ENCODE results near the gene KRTAP1-4. TPM values are rescaled to one million over a fixed set of nuclear protein-coding genes. Genes with fewer than 3 reads are reported as not detected.

KRTAP1-4 gene
- total RNA-seq, 1 experiment from 2014 or later = not detected

- Histone ChIP-seq H3K79me2 (ENCODE audit: low read depth) (no peaks in the 10 kb centered on the region), H3K36me3 (ENCODE audit: low read depth) (no peaks in the 10 kb centered on the region), H3K4me2 (no peak overlapping the region), H3K4me3 (no peak overlapping the region), H3K27ac (no peak overlapping the region), H3K27me3 (ENCODE audit: insufficient read depth, low read depth) (no peaks in the 10 kb centered on the region), H3K4me1 (replicated peaks; ENCODE audit: insufficient read depth) (peaks cover 30% of the 10 kb centered on the region), H2AFZ (no peak overlapping the region), H3K9me3 (ENCODE audit: insufficient read depth, low read depth) (peaks cover 13% of the 10 kb centered on the region; the same call in 1 of the 2 replicates), H3F3A (ENCODE audit: insufficient read depth, low read depth) (peaks cover 28% of the 10 kb centered on the region), H3K9me2 (ENCODE audit: insufficient read depth) (no peaks in the 10 kb centered on the region), H4K20me1 (ENCODE audit: insufficient read depth) (no peaks in the 10 kb centered on the region)
- TF ChIP-seq EZH2 (IDR thresholded peaks at IDR 0.05; ENCODE audit: low read depth) = no peak
- TF ChIP-seq CTCF (conservative IDR thresholded peaks at IDR 0.05) = no peak
- ChIA-PET CTCF (no interaction called here), POLR2A (ENCODE audit: unreplicated experiment) (no interaction called here)
- intact Hi-C loops (cut with micrococcal nuclease; ENCODE audit: unreplicated experiment) = no loop called here
- no peak for DNase-seq
- BruUV-seq (replicated peaks) = no TSS peak
Measured at GRCh38 chr17:41024697-41025096, 5.3 kb downstream of the KRTAP1-4 start.

GRCh38 chr17:41020336-41020735 lies 9.7 kb downstream of the KRTAP1-4 start:
- H3K27ac ChIP-seq = peak overlapping the region; percentile 46; the same call in 1 of the 2 replicates
- intact Hi-C loops (cut with micrococcal nuclease; ENCODE audit: unreplicated experiment) = loop anchor here (2.0 kb wide), 1 partner anchor 62 kb away; no protein-coding TSS in a partner anchor
- H3K36me3 ChIP-seq (ENCODE audit: low read depth) = no peaks in the 10 kb centered on the region
- H3K79me2 ChIP-seq (ENCODE audit: low read depth) = no peaks in the 10 kb centered on the region
- TF ChIP-seq EZH2 (IDR thresholded peaks at IDR 0.05; ENCODE audit: low read depth) (no peak), CTCF (conservative IDR thresholded peaks at IDR 0.05) (no peak)
- H3K9me3 ChIP-seq (ENCODE audit: insufficient read depth, low read depth) = peaks cover 13% of the 10 kb centered on the region; the same call in 1 of the 2 replicates
- BruUV-seq (replicated peaks) = no TSS peak
- H4K20me1 ChIP-seq (ENCODE audit: insufficient read depth) = no peaks in the 10 kb centered on the region
- H3K9me2 ChIP-seq (ENCODE audit: insufficient read depth) = no peaks in the 10 kb centered on the region
- H3F3A ChIP-seq (ENCODE audit: insufficient read depth, low read depth) = peaks cover 19% of the 10 kb centered on the region
- H3K4me3 ChIP-seq = no peak overlapping the region
- H3K27me3 ChIP-seq (ENCODE audit: insufficient read depth, low read depth) = no peaks in the 10 kb centered on the region
- H2AFZ ChIP-seq = no peak overlapping the region
- ChIA-PET POLR2A (ENCODE audit: unreplicated experiment) (interaction anchor here (0.5 to 0.7 kb wide), 2 partner anchors 16 to 484 kb away, joined by 3 read pairs; no protein-coding TSS in a partner anchor), CTCF (interaction anchor here (0.7 kb wide), 1 partner anchor 32 kb away, joined by 3 read pairs; no protein-coding TSS in a partner anchor)
- H3K4me2 ChIP-seq = peak overlapping the region; percentile 5
- H3K4me1 ChIP-seq (replicated peaks; ENCODE audit: insufficient read depth) = peaks cover 30% of the 10 kb centered on the region
- DNase-seq = peak; percentile 34 to 90

GRCh38 chr17:41019415-41019814 lies 10.6 kb downstream of the KRTAP1-4 start:
- no peaks in the 10 kb centered on the region for H3K9me2 ChIP-seq (ENCODE audit: insufficient read depth)
- POLR2A ChIA-PET (ENCODE audit: unreplicated experiment) = no interaction called here
- no peaks in the 10 kb centered on the region for H3K36me3 ChIP-seq (ENCODE audit: low read depth)
- H3K79me2 ChIP-seq (ENCODE audit: low read depth) = no peaks in the 10 kb centered on the region
- DNase-seq = no peak
- no peak overlapping the region for H3K27ac ChIP-seq
- TF ChIP-seq CTCF (conservative IDR thresholded peaks at IDR 0.05) (no peak), EZH2 (IDR thresholded peaks at IDR 0.05; ENCODE audit: low read depth) (no peak)
- no peak overlapping the region for H3K4me3 ChIP-seq
- H3K27me3 ChIP-seq (ENCODE audit: insufficient read depth, low read depth) = no peaks in the 10 kb centered on the region
- BruUV-seq (replicated peaks) = no TSS peak
- peaks cover 19% of the 10 kb centered on the region for H3F3A ChIP-seq (ENCODE audit: insufficient read depth, low read depth)
- no peak overlapping the region for H2AFZ ChIP-seq
- H3K4me1 ChIP-seq (replicated peaks; ENCODE audit: insufficient read depth) = peaks cover 39% of the 10 kb centered on the region
- no peak overlapping the region for H3K4me2 ChIP-seq
- CTCF ChIA-PET = no interaction called here
- intact Hi-C loops (cut with micrococcal nuclease; ENCODE audit: unreplicated experiment) = no loop called here
- H3K9me3 ChIP-seq (ENCODE audit: insufficient read depth, low read depth) = peaks cover 13% of the 10 kb centered on the region; the same call in 1 of the 2 replicates
- H4K20me1 ChIP-seq (ENCODE audit: insufficient read depth) = no peaks in the 10 kb centered on the region
